Brain microvascular endothelial cell (primary cell): ENCODE results near the gene TESMIN.

Source experiments
- DNase-seq: peaks from one replicate; pipeline ENCODE4 v3.0.0-alpha.2; 2020
- H3K27ac ChIP-seq: fragments of 250-450 bp; sonication (Bioruptor Pico); 2 replicates; pipeline ENCODE4 v1.5.1; 2020; ENCODE audit warnings: mild to moderate bottlenecking, moderate library complexity
- H3K27me3 ChIP-seq: fragments of 250-450 bp; sonication (Bioruptor Pico); replicated peaks from 2 replicates; pipeline ENCODE4 v1.5.1; 2020; ENCODE audit warnings: mild to moderate bottlenecking
- H3K36me3 ChIP-seq: fragments of 250-450 bp; sonication (Bioruptor Pico); replicated peaks from 2 replicates; pipeline ENCODE4 v1.5.1; 2020; ENCODE audit warnings: mild to moderate bottlenecking
- H3K4me3 ChIP-seq: 2 replicates; pipeline ENCODE4 v1.5.1; 2011; ENCODE audit warnings: low read depth, mild to moderate bottlenecking, control low read depth, low read length, moderate library complexity
- CTCF ChIP-seq: IDR thresholded peaks from 2 replicates; pipeline ENCODE4 v1.5.1; 2011; ENCODE audit warnings: low read depth, mild to moderate bottlenecking, moderate library complexity, low read length, control low read depth, inconsistent platforms; ENCODE audit errors: missing control alignments
- in situ Hi-C: cut with HindIII; loops from 2 replicates; pipeline ENCODE4 v1.10.0; 2017; ENCODE audit warnings: low sequenced_read_pairs, low pct_ligation_motif_present

Gene TESMIN

GRCh38 chr11:68660066-68660810 is 91.1 kb downstream of the TESMIN start:
- H3K36me3 ChIP-seq: no peaks in the 10 kb centered on the region
- TF ChIP-seq CTCF: no peak
- no peak overlapping the region for H3K4me3 ChIP-seq
- H3K27me3 ChIP-seq: peaks cover 59% of the 10 kb centered on the region
- no peak overlapping the region for H3K27ac ChIP-seq
- in situ Hi-C loops: no loop called here
- DNase-seq: no peak

- in situ Hi-C loops: no loop called here
- TF ChIP-seq CTCF: no peak
- H3K27me3 ChIP-seq: peaks cover 58% of the 10 kb centered on the region
- no peak overlapping the region for H3K27ac ChIP-seq
- H3K36me3 ChIP-seq: no peaks in the 10 kb centered on the region
- H3K4me3 ChIP-seq: no peak overlapping the region
- peak; percentile 98 for DNase-seq
Observed at GRCh38 chr11:68659158-68659921, 92.0 kb downstream of the TESMIN start.

- no peak for TF ChIP-seq CTCF
- no peak overlapping the region for H3K4me3 ChIP-seq
- peak; percentile 5 for DNase-seq
- H3K36me3 ChIP-seq: no peaks in the 10 kb centered on the region
- no peak overlapping the region for H3K27ac ChIP-seq
- H3K27me3 ChIP-seq: peaks cover 58% of the 10 kb centered on the region
- in situ Hi-C loops: no loop called here
Observed at GRCh38 chr11:68658661-68659060, 92.7 kb downstream of the TESMIN start.

GRCh38 chr11:68658097-68658496 is 93.2 kb downstream of the TESMIN start:
- Histone ChIP-seq H3K27me3 (peaks cover 59% of the 10 kb centered on the region), H3K36me3 (no peaks in the 10 kb centered on the region), H3K4me3 (no peak overlapping the region), H3K27ac (no peak overlapping the region)
- no peak for DNase-seq
- in situ Hi-C loops: no loop called here
- no peak for TF ChIP-seq CTCF
